HL-60/S4 treated with retinoic acid at 250 ng/mL for 4 days and 3 days (cell line): ENCODE results near the gene RCN1.

Source experiments
- in situ Hi-C: fragments of 300-500 bp; cut with MboI; formaldehyde crosslinking; loops from 2 replicates; pipeline ENCODE4 v1.7.0; 2022; ENCODE audit warnings: low sequenced_read_pairs

Gene RCN1

GRCh38 chr11:32151027-32151426 lies 60.2 kb downstream of the RCN1 start:
- in situ Hi-C loops: loop anchor here (25.0 kb wide), 2 partner anchors 764 to 1039 kb away; no protein-coding TSS in a partner anchor

- in situ Hi-C loops: loop anchor here (25.0 kb wide), 2 partner anchors 765 to 1040 kb away; no protein-coding TSS in a partner anchor
Observed at GRCh38 chr11:32152216-32152615, 61.3 kb downstream of the RCN1 start.

DNA sequence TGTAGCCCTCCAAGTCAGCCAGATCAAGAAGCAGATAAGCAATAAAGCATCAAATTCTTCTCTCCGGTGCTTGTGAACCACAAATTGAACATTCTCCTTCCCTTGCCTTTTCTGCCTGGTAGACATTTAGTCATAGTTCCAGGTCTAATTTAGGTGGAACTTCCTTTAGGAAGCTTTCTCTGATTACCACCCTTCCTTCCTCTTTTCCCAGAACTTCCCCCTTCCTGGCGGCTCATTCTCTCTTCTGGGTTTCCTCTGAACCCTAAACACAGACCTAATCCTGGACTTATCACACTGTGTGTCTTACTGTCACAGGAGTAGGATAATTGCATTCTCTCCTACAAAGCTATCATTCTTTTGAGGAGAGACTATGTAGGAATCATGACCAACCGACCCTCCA lies 61.9 kb downstream of the RCN1 start:
- in situ Hi-C loops: loop anchor here (25.0 kb wide), 2 partner anchors 766 to 1041 kb away; no protein-coding TSS in a partner anchor

- in situ Hi-C loops: loop anchor here (25.0 kb wide), 2 partner anchors 766 to 1041 kb away; no protein-coding TSS in a partner anchor
Observed at GRCh38 chr11:32153747-32154146, 62.9 kb downstream of the RCN1 start.

DNA sequence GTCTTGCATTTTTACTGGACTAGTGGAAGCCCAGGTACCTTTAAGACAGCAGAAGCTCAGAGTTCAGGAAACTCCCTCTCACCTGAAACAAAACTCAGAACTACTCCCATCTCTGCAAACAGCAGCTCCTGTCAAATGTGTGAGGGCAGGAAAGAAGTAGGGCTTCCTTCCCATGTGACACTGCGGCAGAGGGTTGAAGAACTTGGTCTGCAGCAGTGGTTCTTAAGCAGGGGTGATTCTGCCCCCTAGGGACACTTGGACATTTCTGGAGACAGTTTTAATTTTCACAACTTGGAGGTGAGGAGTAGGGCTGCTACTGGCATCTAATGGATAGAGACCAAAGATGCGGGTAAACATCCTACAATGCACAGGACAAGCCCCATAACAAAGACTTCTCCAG lies 63.4 kb downstream of the RCN1 start:
- in situ Hi-C loops: loop anchor here (25.0 kb wide), 2 partner anchors 767 to 1042 kb away; no protein-coding TSS in a partner anchor
